GM21825 (cell line): ENCODE results near the gene PRRC2C.

ENCODE experiments used
- ATAC-seq: cut with Tn5 transposase; IDR thresholded peaks from one replicate; pipeline ENCODE4 v1.9.1; 2021; ENCODE audit warnings: mild to moderate bottlenecking, moderate library complexity; ENCODE audit not compliant: unreplicated experiment

Gene PRRC2C

GRCh38 chr1:171628225-171628624 is 142.9 kb downstream of the PRRC2C start:
- ATAC-seq: no peak

- no peak for ATAC-seq
Measured at GRCh38 chr1:171635661-171636060, 150.3 kb downstream of the PRRC2C start.

- no peak for ATAC-seq
Measured at GRCh38 chr1:171636141-171636540, 150.8 kb downstream of the PRRC2C start.

- ATAC-seq: no peak
Measured at GRCh38 chr1:171637928-171638576, 152.7 kb downstream of the PRRC2C start.

- no peak for ATAC-seq
Measured at GRCh38 chr1:171640225-171640624, 154.9 kb downstream of the PRRC2C start.

GRCh38 chr1:171641076-171641864 is 155.9 kb downstream of the PRRC2C start:
- ATAC-seq: no peak

GRCh38 chr1:171642197-171642596 is 156.9 kb downstream of the PRRC2C start:
- ATAC-seq: no peak
